Measurements from ENCODE around the gene C16orf78.

- TF ChIP-seq POLR2A (IDR thresholded peaks at IDR 0.05; ENCODE audit: extremely low read depth, insufficient read length) (no peak), MYC (IDR thresholded peaks at IDR 0.05; ENCODE audit: low read depth, low read length) (no peak)
- TF ChIP-seq, protein P1, sequence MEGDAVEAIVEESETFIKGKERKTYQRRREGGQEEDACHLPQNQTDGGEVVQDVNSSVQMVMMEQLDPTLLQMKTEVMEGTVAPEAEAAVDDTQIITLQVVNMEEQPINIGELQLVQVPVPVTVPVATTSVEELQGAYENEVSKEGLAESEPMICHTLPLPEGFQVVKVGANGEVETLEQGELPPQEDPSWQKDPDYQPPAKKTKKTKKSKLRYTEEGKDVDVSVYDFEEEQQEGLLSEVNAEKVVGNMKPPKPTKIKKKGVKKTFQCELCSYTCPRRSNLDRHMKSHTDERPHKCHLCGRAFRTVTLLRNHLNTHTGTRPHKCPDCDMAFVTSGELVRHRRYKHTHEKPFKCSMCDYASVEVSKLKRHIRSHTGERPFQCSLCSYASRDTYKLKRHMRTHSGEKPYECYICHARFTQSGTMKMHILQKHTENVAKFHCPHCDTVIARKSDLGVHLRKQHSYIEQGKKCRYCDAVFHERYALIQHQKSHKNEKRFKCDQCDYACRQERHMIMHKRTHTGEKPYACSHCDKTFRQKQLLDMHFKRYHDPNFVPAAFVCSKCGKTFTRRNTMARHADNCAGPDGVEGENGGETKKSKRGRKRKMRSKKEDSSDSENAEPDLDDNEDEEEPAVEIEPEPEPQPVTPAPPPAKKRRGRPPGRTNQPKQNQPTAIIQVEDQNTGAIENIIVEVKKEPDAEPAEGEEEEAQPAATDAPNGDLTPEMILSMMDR (IDR thresholded peaks at IDR 0.05; ENCODE audit: low read depth, low read length) = no peak
- TF ChIP-seq, protein P2, sequence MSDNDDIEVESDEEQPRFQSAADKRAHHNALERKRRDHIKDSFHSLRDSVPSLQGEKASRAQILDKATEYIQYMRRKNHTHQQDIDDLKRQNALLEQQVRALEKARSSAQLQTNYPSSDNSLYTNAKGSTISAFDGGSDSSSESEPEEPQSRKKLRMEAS (IDR thresholded peaks at IDR 0.05; ENCODE audit: low read depth, low read length) = no peak
These were observed 29.2 kb upstream of the C16orf78 start for GRCh38 chr16:49344401-49344800.
